GM10266 (cell line): Measurements from ENCODE around the gene NCAPG.

ENCODE experiments used
- DNase-seq: peaks from one replicate; pipeline ENCODE4 v3.0.0; 2012; ENCODE audit errors: extremely low spot score
- TF ChIP-seq, protein P1 (sequence below): IDR thresholded peaks from 2 replicates; pipeline ENCODE4 v1.5.1; 2012; ENCODE audit warnings: mild to moderate bottlenecking, low read depth; ENCODE audit not compliant: control insufficient read depth, insufficient read depth; ENCODE audit errors: missing control alignments

NCAPG gene

DNA sequence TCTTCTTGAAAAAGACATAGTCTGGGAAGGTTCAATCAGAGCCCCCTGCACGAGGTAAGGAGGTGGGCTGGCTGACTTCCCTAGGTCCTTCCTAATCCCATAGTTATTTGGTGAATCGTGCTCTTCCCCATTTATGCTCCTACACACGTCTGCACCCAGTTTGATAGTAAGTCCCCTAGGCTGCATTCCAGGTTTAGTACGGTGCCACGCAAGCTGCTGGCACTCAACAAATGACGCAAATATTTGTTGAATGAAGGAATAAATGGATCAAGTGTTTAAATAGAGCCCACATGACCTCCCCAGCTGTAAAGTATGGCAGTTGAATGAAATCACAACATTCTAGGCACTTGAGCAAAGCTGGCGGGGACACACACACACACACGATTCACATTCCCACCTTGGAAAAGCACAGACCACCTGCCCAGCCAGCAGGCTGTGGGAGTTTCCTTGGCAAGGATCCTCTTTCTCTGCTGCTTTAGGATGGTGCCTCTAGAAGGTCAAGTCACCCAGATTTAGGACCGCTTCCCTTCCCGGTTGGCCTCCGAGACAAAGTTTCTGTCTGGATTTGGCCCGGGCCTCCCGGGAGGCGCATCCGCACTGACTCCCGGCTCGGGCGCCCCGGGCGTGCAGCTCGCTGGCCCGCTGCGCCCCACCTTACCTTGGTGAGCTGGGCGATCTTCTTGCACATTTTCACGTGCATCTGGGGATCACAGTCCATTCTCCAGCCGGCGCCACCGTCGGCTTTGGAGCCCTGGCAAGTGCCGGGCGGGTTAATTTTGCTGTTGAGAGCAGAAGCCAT is 30.1 kb upstream of the NCAPG start:
- TF ChIP-seq, protein P1, sequence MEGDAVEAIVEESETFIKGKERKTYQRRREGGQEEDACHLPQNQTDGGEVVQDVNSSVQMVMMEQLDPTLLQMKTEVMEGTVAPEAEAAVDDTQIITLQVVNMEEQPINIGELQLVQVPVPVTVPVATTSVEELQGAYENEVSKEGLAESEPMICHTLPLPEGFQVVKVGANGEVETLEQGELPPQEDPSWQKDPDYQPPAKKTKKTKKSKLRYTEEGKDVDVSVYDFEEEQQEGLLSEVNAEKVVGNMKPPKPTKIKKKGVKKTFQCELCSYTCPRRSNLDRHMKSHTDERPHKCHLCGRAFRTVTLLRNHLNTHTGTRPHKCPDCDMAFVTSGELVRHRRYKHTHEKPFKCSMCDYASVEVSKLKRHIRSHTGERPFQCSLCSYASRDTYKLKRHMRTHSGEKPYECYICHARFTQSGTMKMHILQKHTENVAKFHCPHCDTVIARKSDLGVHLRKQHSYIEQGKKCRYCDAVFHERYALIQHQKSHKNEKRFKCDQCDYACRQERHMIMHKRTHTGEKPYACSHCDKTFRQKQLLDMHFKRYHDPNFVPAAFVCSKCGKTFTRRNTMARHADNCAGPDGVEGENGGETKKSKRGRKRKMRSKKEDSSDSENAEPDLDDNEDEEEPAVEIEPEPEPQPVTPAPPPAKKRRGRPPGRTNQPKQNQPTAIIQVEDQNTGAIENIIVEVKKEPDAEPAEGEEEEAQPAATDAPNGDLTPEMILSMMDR = no peak
- no peak for DNase-seq

DNA sequence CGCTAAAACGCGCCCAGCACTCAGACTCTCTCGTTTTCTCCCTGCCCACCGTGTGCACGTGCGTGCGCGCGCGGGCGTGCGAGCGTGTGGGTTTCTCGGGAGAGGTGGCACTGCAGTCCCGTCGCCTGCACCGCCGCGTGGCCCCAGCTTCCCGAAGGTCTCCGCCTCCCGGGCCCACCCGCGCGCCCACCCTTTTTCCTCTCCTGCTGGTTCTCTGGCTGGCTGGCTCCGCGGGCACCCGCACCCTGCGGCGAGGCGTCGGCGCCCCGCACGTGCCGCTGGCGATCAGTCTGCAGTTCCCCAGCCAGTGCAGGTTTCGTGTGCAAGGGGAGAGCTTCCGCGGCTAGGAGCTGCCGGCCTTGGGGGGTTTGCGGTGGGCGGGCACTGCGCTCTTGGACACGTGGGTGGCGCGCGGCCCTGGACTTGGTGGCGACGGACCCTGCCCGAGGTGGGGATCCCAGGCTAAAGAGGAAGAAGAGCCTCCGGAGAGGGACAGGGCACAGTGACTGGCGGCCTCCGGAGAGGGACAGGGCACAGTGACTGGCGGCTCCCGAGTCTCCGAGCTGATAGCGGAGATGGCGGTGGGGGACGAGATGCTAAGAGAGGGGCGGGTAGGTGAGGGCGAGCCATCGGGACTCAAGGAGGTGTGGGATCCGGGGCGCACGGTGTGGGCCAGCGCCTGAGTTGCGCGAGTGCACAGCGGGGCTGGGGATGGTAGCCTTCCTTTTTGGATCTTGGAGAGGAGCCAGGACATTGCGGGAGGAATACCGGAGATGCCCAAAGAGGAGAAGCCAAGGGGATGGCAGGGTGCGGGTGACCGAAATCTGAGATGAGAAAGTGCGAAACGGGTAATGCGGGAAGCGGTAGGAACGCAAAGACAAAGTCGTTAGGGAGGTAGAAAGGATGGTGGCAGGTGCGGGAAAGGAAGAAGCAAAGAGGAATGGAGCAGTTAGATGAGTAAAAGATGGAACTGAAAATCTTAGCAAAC is 29.2 kb upstream of the NCAPG start, which contains the start of gene FAM184B:
Gene FAM184B, minus strand, starts transcription at position 322 of the 988 bp plus-strand sequence. CDS start 322 bp downstream, outside the sequence.
- TF ChIP-seq, protein P1 = no peak
- no peak for DNase-seq

DNA sequence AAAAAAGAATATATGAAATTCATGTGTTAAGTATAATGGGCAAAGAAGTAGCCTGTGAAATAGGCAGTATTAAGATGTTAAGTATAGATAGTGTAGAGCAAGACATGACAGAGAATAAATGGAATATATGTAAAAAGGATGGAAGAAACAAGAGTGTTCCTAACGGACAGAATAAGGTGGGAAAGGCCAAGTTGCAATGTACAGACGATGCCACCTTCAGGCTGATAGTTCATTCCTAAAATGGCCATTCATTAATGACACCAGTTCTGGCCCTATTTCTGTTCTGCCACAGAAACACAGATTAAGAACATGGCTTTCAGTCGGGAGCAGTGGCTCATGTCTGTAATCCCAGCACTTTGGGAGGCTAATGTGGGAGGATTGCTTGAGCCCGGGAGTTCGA is 24.9 kb upstream of the NCAPG start:
- TF ChIP-seq, protein P1 = no peak
- DNase-seq = no peak

DNA sequence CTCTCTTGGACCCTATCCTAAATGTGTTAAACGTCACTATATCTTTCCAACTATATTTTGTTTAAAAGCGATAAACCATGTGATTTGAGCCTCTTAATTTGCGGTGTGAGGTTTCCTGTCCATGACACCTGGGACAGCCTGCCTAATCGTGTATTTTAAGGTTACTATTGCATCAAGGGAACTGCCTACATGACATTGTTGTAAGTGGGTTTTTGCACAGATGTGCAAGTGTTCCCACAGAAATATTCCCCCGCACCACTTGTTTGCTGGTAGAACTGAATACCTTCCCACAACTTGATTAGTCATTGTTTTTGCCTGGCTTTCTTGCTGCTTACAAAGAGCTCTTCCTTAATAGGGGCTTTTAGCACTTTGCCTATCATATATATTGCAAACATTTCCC is 24.2 kb upstream of the NCAPG start:
- TF ChIP-seq, protein P1 = no peak
- DNase-seq = no peak

DNA sequence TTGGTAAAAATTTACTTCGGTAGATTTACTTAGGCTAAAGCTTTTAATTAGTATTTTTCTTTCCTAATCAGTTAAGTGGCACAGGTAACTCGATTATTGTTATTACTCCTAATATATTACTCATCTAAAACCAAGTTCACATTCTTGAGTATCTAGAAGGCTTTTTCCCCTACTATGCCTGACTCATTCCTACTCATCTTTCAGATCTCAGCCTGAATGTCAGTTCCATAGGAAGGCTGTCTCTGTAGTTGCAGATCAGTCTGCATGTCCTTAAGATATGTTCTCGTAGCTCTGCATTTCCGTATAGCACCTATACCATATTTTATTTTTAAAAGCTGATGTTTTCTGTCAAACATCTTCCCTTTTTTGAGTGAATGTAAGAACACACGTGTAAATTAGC is 23.5 kb upstream of the NCAPG start:
- no peak for DNase-seq
- TF ChIP-seq, protein P1 = no peak

DNA sequence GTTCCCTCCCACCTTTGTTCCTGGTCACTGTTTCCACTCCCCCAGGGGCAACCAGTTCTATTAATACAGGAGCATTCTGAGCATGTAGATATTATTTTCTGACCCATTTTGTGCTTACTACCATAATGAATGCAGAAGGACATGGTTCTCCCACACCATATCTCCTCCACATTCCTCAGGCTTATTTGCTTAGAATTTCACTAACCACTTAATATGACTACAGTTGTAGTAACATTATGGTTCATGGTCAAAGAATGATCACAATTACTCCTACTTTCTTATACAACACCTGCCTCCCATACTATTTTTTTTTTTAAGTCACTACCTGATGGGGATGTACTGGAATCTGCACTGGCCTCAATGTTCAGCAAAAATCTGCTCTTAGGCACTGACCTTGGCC is 21.8 kb upstream of the NCAPG start:
- no peak for DNase-seq
- TF ChIP-seq, protein P1 = no peak
